HL-60 (cell line): ENCODE measurements around the gene MAFG.
A peak's percentile ranks its signal among the peaks of the same experiment; 100 is the strongest.

Experiments used
- DNase-seq, 2 experiments: peaks; one replicate each; pipeline ENCODE4 v3.0.0-alpha.2; 2010 to 2020; ENCODE audit warnings: low read depth in 1 of 2, low spot score in 1 of 2
- H3K27ac ChIP-seq: fragments of 250-450 bp; sonication (Bioruptor Pico); replicated peaks from 2 replicates; pipeline ENCODE4 v1.5.1; 2020; ENCODE audit warnings: mild to moderate bottlenecking, moderate library complexity
- H3K27me3 ChIP-seq: fragments of 250-450 bp; sonication (Bioruptor Pico); 2 replicates; pipeline ENCODE4 v1.5.1; 2021; ENCODE audit warnings: mild to moderate bottlenecking, moderate library complexity; ENCODE audit not compliant: insufficient read depth, poor library complexity, severe bottlenecking
- H3K4me3 ChIP-seq: replicated peaks from 2 replicates; pipeline ENCODE4 v1.5.1; 2011; ENCODE audit warnings: mild to moderate bottlenecking, control low read depth, low read length; ENCODE audit not compliant: insufficient read depth
- GABPA ChIP-seq: IDR thresholded peaks from 2 replicates; pipeline ENCODE4 v1.6.1; 2012; ENCODE audit warnings: low read depth
- POLR2AphosphoS5 ChIP-seq: IDR thresholded peaks from 2 replicates; pipeline ENCODE4 v1.6.1; 2012; ENCODE audit warnings: low read depth
- SPI1 ChIP-seq: IDR thresholded peaks from 2 replicates; pipeline ENCODE4 v1.6.1; 2012; ENCODE audit warnings: low read depth, mild to moderate bottlenecking, borderline replicate concordance
- TF ChIP-seq, protein P1 (sequence below): IDR thresholded peaks from 2 replicates; pipeline ENCODE4 v1.6.1; 2012; ENCODE audit warnings: low read depth; ENCODE audit not compliant: insufficient replicate concordance
- TF ChIP-seq, protein P2 (sequence below): IDR thresholded peaks from one replicate; pipeline ENCODE4 v1.5.1; 2011; ENCODE audit warnings: low read length, control low read depth, inconsistent platforms; ENCODE audit not compliant: insufficient read depth

Gene MAFG

DNA sequence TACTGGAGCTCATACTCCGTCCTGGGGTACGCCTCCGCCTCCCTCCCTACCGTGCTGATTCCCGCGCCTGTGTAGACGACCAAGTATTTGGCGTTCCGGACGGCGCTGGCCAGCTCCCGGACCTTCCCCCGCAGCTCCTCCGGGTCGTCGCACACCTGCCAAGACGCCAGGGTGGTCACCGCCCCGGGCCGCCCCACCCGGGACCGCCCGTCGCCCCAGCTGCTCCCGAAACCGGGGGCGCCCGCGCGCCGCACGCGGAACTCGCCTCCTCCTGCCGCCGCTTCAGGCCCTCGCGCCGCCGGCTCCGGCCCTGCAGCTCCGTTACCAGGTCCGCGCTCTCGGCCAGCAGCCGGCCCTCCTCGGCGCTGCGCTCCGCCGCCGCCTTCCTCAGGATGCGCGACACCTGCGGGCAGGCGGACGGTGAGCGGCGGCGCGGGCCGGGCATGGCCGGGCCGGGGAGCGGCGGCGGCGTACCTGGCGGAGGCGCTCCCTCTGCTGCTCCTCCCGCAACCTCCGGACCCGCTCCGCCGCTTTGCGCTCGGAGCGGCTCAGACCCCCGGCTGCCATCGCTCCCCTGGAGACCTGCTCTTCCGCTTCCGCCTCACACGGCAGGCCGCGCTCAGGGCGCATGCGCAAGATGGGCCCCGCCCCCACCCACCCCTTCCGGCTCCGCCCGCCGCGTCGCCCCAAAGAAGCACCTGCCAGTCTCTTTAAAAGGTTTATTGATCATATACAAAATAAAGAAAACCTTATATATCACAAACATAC is 9.8 kb downstream of the MAFG start, which contains the start of gene SIRT7:
Gene SIRT7, minus strand, starts transcription at position 612 of the 768 bp plus-strand sequence. Its CDS starts 45 bp downstream, at position 567.
- Histone ChIP-seq H3K27me3 (no peaks in the 10 kb centered on the region), H3K27ac (peak within 1 kb of the TSS; percentile 92), H3K4me3 (peak within 1 kb of the TSS; percentile 53)
- TF ChIP-seq GABPA (no peak), POLR2AphosphoS5 (peak; percentile 60; the same call in 1 of the 2 replicates)
- TF ChIP-seq, protein P1, sequence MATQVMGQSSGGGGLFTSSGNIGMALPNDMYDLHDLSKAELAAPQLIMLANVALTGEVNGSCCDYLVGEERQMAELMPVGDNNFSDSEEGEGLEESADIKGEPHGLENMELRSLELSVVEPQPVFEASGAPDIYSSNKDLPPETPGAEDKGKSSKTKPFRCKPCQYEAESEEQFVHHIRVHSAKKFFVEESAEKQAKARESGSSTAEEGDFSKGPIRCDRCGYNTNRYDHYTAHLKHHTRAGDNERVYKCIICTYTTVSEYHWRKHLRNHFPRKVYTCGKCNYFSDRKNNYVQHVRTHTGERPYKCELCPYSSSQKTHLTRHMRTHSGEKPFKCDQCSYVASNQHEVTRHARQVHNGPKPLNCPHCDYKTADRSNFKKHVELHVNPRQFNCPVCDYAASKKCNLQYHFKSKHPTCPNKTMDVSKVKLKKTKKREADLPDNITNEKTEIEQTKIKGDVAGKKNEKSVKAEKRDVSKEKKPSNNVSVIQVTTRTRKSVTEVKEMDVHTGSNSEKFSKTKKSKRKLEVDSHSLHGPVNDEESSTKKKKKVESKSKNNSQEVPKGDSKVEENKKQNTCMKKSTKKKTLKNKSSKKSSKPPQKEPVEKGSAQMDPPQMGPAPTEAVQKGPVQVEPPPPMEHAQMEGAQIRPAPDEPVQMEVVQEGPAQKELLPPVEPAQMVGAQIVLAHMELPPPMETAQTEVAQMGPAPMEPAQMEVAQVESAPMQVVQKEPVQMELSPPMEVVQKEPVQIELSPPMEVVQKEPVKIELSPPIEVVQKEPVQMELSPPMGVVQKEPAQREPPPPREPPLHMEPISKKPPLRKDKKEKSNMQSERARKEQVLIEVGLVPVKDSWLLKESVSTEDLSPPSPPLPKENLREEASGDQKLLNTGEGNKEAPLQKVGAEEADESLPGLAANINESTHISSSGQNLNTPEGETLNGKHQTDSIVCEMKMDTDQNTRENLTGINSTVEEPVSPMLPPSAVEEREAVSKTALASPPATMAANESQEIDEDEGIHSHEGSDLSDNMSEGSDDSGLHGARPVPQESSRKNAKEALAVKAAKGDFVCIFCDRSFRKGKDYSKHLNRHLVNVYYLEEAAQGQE: peak; percentile 40
- TF ChIP-seq, protein P2, sequence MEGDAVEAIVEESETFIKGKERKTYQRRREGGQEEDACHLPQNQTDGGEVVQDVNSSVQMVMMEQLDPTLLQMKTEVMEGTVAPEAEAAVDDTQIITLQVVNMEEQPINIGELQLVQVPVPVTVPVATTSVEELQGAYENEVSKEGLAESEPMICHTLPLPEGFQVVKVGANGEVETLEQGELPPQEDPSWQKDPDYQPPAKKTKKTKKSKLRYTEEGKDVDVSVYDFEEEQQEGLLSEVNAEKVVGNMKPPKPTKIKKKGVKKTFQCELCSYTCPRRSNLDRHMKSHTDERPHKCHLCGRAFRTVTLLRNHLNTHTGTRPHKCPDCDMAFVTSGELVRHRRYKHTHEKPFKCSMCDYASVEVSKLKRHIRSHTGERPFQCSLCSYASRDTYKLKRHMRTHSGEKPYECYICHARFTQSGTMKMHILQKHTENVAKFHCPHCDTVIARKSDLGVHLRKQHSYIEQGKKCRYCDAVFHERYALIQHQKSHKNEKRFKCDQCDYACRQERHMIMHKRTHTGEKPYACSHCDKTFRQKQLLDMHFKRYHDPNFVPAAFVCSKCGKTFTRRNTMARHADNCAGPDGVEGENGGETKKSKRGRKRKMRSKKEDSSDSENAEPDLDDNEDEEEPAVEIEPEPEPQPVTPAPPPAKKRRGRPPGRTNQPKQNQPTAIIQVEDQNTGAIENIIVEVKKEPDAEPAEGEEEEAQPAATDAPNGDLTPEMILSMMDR: no peak
- DNase-seq: peak; percentile 72 to 80

DNA sequence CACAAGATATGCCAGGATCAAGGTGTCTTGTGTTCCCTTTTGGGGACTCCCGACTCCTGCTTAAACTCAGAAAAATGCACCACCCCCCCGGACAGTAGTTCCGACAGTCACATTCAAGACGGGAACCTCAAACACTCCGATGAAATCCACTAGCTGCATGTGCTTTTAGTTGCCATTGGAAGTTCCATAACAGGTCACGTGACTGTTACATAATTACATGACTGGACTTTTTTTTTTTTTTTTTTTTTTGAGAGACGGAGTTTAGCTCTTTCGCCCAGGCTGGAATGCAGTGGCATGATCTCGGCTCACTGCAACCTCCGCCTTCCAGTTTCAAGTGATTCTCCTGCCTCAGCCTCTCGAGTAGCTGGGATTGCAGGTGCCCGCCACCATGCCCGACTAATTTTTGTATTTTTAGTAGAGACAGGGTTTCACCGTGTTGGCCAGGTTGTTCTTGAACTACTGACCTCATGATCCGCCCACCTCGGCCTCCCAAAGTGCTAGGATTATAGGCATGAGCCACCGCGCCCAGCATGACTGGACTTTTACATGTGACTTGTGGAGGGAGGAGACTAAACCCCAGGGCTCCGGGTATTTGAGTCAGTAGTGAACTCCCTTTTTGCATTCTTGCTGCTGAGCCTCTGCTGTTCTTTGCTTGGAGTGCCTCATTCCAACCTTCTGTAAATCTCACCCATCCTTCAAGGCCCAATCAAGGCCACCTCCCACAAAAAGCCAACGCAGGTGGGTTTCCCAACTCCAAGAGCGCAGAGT is 11.1 kb downstream of the MAFG start:
- peak overlapping the region; percentile 51 for H3K27ac ChIP-seq
- TF ChIP-seq GABPA (no peak), POLR2AphosphoS5 (no peak), SPI1 (no peak)
- TF ChIP-seq, protein P1: no peak
- TF ChIP-seq, protein P2: no peak
- H3K4me3 ChIP-seq: peak overlapping the region; percentile 53
- no peaks in the 10 kb centered on the region for H3K27me3 ChIP-seq
- DNase-seq: no peak

DNA sequence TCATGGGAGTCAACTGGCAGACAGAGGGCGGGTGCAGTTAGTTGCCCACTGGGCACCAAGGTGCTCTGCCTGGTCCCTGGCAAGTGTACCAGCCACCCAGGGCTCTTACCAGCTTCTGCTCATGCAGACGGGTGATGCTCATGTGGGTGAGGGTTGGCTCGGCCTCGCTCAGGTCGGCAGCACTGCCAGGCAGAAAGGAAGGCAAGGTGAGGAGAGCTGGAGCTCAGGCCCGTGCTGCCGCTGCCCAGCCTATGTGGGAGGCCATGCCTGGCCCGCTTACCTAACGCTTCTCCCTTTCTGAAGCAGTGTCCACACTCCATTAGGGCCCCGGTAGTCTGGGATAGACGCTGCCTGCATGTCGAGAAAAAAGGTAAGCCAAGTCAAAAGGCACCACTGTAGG is 12.2 kb downstream of the MAFG start:
- no peak overlapping the region; the same call in 1 of the 2 replicates for H3K27ac ChIP-seq
- no peak for TF ChIP-seq GABPA
- no peak for TF ChIP-seq SPI1
- TF ChIP-seq, protein P1: no peak
- TF ChIP-seq, protein P2: no peak
- no peak for TF ChIP-seq POLR2AphosphoS5
- no peak for DNase-seq
- no peaks in the 10 kb centered on the region for H3K27me3 ChIP-seq
- H3K4me3 ChIP-seq: no peak overlapping the region
